SK-N-MC (cell line): ENCODE data around the gene FOXP1.

Experiments
- EZH2 ChIP-seq: fragments of 200-600 bp; sonication (generic); IDR thresholded peaks from one replicate; pipeline ENCODE4 v1.6.1; 2017; ENCODE audit warnings: antibody characterized with exemption
- POLR2AphosphoS5 ChIP-seq: IDR thresholded peaks from 2 replicates; pipeline ENCODE4 v1.6.1; 2012; ENCODE audit warnings: mild to moderate bottlenecking, low read depth, low read length, borderline replicate concordance

DNA sequence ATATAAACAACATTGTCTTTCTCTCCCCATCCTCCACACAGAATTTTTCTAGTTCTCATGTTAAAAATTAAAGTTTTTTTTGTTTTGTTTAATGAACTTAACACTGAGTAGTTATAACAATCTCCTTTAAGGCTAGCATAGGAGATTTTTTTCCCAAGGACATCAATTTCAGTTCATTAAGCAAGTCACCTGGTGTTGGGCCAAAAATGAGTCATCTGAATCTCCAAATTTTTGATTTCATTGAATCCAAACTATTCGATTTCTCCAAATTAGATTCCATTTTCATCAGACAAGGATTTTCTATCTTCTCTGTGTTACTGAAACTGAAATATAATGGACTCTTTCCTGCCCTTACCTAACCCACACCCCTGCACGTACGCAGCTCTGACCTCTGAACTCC lies 639.6 kb downstream of the FOXP1 start:
- no peak for TF ChIP-seq POLR2AphosphoS5
- no peak for TF ChIP-seq EZH2
